NCI-H2107 treated with DMSO at 0.1 percent for 48 hours (cell line): ENCODE results near the gene CYP24A1.

ENCODE experiments used
- DNase-seq: peaks from one replicate; lab custom pipeline; 2025; ENCODE audit not compliant: unreplicated experiment; lab: John Stamatoyannopoulos, UW

The CYP24A1 gene

GRCh38 chr20:54115172-54115854, 58.5 kb downstream of the CYP24A1 start:
- DNase-seq, result no peak

DNA sequence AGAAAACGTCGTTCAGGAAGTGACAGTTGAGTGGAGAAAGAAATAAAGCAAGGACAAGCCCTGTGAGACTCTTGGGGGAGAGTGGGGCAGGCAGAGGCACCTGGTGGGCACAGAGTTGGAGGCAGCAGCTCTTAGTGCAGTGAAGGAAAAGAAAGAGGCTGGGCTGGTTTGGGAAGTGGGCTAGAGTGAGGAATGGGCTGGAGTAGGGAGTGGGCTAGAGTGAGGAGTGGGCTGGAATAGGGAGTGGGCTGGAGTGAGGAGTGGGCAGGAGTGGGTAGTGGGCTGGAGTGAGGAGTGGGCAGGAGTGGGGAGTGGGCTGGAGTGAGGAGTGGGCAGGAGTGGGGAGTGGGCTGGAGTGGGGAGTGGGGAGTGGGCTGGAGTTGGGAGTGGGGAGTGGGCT, 59.7 kb downstream of the CYP24A1 start:
- DNase-seq, result no peak

DNA sequence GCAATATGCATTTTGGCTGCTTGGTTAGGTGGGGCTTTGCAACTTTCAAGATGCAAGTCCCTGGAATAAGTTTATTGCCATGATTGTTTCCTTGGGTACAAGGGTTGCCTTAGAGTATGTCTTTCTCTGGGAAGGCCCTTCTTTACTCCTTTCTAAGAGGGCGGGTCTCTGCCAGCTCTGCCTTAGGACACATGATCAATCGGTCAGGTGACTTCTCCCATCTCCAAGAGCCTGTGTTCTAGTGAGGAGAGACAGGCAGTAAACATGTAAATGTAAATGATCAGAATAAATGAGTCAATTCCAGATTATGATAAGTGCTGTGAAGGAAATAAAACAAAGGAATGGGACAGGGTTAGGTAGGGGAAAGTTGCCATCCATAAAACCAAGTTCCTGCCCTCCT, 60.2 kb downstream of the CYP24A1 start:
- no peak for DNase-seq

DNA sequence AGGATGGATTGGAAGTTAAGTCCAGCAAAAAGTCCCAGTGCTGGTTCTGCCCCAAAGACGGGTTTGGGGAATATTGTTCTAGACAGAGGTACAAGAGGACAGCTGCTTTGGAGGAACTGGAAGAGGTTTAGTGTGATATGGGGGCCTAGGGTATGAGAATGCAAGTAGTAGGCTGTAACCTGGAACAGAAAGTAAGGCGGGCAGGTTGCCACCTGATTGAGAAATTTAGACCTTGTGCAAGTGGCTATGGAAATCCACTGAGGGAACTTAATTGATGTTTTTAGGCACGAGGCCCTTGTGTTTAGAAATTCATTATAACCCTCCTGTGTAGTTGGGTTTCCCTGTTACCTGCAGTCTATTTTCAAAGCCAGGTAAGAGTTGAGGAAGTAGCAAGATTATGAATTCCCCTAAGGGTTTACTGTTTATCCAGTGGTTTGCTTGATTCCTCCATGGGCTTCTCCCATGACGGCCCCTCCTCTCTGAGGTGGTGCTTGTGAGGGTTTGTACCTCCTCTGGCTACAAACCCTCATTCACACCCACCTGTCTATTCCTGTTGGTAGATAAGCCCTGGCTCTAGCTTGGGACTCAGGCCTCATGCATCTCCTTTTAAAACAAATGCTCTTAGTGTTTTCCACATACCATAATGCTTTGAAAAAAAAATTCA, 61.4 kb downstream of the CYP24A1 start:
- no peak for DNase-seq

DNA sequence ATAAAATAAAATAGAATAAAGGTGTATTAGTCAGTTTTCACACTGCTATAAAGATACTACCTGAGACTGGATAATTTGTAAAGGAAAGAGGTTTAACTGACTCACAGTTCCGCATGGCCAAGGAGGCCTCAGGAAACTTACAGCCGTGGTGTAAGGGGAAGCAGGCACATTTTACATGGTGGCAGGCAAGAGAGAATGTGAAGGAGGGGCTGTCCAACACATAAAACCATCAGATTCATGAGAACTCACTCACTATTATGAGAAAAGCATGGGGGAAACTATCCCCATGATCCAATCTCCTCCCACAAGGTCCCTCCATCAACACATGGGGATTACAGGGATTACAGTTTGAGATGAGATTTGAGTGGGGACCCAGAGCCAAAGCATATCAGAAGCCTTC, 62.3 kb downstream of the CYP24A1 start:
- no peak for DNase-seq

DNA sequence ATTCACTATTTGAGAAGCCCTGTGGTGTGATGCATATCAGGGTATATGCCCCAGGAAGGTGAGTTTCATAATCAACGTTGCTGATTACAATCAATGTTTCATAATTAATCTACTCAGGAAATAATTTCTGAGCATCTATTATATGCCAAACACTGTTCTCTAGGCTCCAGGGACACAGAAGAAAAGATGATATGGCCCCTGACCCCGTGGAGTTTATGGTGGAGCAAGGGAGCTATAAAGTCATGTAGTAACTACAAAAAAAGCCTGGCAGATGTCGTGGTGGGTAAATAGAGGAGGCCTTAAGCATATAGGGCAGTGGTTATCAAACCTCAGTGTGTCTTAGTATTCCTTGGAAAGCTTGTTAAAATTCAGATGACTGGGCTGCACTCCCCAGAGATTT, 63.3 kb downstream of the CYP24A1 start:
- no peak for DNase-seq

DNA sequence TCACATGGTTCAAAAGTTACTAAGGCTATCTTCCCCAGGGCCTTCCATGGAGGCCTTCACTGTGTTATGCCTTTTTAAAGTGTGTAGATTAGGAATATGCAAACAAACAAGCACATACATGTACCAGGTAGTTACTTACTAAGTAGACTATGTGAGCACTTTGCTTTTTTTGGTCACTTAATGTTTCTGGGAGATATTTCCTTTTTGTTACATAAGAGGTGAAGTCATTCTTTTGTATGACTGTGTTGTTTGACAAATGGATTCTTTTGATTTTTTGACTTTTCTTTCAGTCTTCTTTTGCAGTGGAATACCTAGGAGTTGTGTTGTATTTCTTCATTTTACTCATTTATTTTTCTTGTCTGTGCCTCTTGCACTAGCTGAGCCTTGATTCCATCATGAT, 63.7 kb downstream of the CYP24A1 start:
- DNase-seq, result no peak

GRCh38 chr20:54108817-54109216, 65.0 kb downstream of the CYP24A1 start:
- no peak for DNase-seq

DNA sequence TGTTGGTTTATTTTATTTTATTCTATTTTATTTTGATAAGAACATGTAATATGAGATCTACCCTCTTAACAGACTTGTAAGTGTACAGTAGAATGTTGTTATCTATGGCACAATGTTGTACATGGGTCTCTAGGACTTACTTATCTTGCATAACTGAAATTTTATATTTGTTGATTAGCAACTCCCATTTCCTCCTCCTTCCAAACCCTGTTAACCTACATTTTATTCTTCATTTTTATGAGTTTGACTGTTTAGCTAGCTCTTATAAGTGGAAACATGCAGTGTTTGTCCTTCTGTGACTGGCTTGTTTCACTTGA, 65.5 kb downstream of the CYP24A1 start:
- DNase-seq, result no peak

GRCh38 chr20:54107600-54108325, 66.0 kb downstream of the CYP24A1 start:
- no peak for DNase-seq

DNA sequence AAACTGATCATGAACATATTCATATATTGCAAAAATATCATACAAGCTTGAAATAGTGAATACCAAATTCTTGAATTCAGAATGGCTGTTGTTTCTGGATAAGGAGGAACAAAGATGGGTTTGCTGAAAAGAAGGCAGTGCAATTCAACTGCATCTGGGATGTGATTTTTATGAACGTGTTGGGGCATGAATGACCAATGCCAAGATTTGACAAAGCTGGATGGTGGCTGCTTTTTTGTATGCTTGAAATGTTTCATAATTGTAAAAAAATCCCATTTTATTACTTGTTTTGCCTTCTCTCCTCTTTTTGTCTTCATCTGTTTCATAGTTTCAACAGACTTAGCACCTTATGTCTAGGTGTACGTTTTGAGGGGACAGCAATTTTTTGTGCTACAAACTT, 66.6 kb downstream of the CYP24A1 start:
- DNase-seq, result no peak

DNA sequence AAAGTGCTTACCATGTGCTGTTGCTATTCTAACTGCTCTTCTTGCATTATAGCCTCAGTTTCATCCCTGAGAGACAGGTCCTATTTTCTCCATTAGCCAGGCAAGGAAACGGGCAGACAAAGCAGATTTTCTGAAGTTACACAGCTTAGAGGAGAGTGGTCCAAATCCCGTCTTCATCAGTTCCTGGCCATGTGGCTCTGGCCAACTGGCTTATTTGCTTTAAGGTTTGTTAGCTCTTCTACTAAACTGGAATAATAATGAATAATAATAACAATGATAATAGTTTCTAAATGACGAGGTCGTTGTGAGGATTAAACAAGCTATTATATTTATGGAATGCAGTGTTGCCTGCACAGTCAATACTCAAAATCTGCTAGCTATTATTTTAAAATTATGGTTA, 67.6 kb downstream of the CYP24A1 start:
- DNase-seq, result no peak

DNA sequence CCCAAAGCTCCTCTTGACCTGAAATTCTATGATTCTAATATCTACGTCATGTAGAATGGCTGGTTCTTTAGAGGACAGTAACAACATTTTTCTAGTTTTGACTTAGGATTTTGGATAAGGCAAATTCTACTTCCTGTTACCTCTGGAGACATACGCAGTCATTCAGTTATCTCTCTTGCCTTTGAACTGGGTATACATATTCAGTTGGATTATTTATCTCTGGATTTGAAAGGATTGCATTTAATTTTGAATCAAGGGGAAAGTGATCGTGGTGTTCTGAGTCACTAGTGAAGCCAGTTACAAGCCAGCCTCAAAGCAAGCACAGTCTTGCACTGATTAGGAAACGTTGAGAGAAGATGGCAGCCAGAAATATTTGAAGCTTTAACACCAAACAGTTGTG, 68.1 kb downstream of the CYP24A1 start:
- no peak for DNase-seq

DNA sequence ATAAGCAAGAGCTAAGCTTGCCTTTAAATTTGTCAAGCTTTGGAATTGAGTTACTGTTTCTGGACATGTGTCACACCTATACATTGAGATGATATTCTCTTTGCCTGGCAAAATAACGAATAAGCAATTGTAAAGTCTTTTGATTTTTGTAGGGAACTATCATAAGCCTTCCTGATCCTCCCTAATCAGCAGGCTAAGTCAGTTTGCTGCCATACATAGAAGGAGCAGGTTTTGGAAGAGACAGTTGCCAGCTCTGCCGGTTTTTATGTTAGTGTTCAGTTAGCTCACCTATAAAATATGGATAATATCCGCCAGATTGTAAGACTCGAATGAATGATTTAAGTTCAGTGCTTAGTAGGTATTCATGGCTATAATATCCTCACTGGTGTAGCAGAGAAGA, 69.0 kb downstream of the CYP24A1 start:
- DNase-seq, result no peak

- DNase-seq, result no peak
Observed at GRCh38 chr20:54103762-54104600, 69.8 kb downstream of the CYP24A1 start.
